Adrenal gland (tissue), 12 donors: ENCODE measurements around the gene AHNAK2. TPM values are rescaled to one million over a fixed set of nuclear protein-coding genes. Genes with fewer than 3 reads are reported as not detected.

Experiments
- DNase-seq, 7 donors: peaks; one replicate each; pipeline ENCODE4 v3.0.0-alpha.2; 2019 to 2020
- H3K27ac ChIP-seq, 5 donors: fragments of 200-600 bp; sonication (generic) in 4 of 5; 1 replicate in 3 of 5; 2 replicates in 2 of 5; pipeline versions ENCODE4 v1.5.1 to v1.8.0; 2016 to 2020; ENCODE audit warnings: mild to moderate bottlenecking in 1 of 5
- H3K27me3 ChIP-seq: fragments of 200-600 bp; 2 replicates; pipeline ENCODE4 v1.8.0; 2021
- H3K36me3 ChIP-seq, 2 donors: fragments of 200-600 bp; replicated peaks in 1 of 2; 1 replicate in 1 of 2; 2 replicates in 1 of 2; pipeline versions ENCODE4 v1.5.1 to v1.8.0; 2018 to 2022
- H3K4me1 ChIP-seq, 2 donors: fragments of 200-600 bp; replicated peaks in 1 of 2; 1 replicate in 1 of 2; 2 replicates in 1 of 2; pipeline versions ENCODE4 v1.5.1 to v1.8.0; 2018 to 2021
- H3K4me3 ChIP-seq, 4 donors: fragments of 200-600 bp; sonication (generic) in 3 of 4; one replicate each; pipeline ENCODE4 v1.5.1; 2016 to 2018
- H3K9me3 ChIP-seq, 3 donors: fragments of 200-600 bp; sonication (generic) in 1 of 3; replicated peaks in 1 of 3; 1 replicate in 2 of 3; 2 replicates in 1 of 3; pipeline versions ENCODE4 v1.5.1 to v1.8.0; 2016 to 2021
- CTCF ChIP-seq, 6 experiments: fragments of 450-650 bp in 4 of 6; fragments of 200-600 bp in 2 of 6; sonication (generic) in 1 of 6; IDR thresholded peaks; 1 replicate in 5 of 6; 2 replicates in 1 of 6; pipeline versions ENCODE4 v1.5.1 to v1.8.0; 2016 to 2021; ENCODE audit warnings: antibody characterized with exemption in 6 of 6, mild to moderate bottlenecking in 2 of 6, moderate library complexity in 1 of 6
- POLR2A ChIP-seq, 2 donors: fragments of 450-650 bp; IDR thresholded peaks; one replicate each; pipeline ENCODE4 v1.6.1; 2017; ENCODE audit warnings: antibody characterized with exemption in 2 of 2, mild to moderate bottlenecking in 2 of 2, moderate library complexity in 1 of 2
- WGBS, 4 donors: extraction: QIAGEN DNeasy Blood & Tissue Kit in 2 of 4; methylation state at CpG; one replicate each; pipeline versions ENCODE4 v1.1.5 to v1.1.7; 2013 to 2017; 5-methylcytosine and 5-hydroxymethylcytosine counted together
- intact Hi-C, 2 donors: fragments of 100-400 bp; cut with DNase I; formaldehyde crosslinking; loops; one replicate each; pipeline versions ENCODE4 v1.14.1 to v1.15.0; 2022 to 2023
- polyA plus RNA-seq, 3 donors: library from polyadenylated mRNA; stranded (reverse); fragments of 200-250 nt in 2 of 3; fragments of 350-450 nt in 1 of 3; fragmentation: Illumina TruSeq in 1 of 3; extraction: RNeasy Lipid Tissue Mini Kit (QIAGEN cat#74804) in 1 of 3; gene quantifications; one replicate each; pipeline ENCODE4 v1.2.3, GENCODE V29; 2013 to 2014
- total RNA-seq, 9 donors: library from RNA; depleted of rRNA in 4 of 9; stranded (reverse); fragments of >200 nt in 4 of 9; fragments of 120-200 nt in 1 of 9; fragmentation: NEBNext Ultra II Directional in 1 of 9; extraction: Animal tissue kit (Norgen Biotek cat#: 25700) in 1 of 9; gene quantifications; one replicate each; pipeline versions ENCODE4 v1.1.0 to v1.2.4, GENCODE V29; 2013 to 2023
- donor health status: healthy with polysubstance abuse.
- donor health status: Bipolar disorder and iron deficiency.
- donor health status: DM: yes; HTN: yes; CAD: no.
- donor health status: DM: no; HTN: no; CAD: no.
- donor health status: DM: no; HTN: no; CAD: no.
- donor health status: DM: yes; HTN: yes; CAD: no.

The AHNAK2 gene
- total and polyA plus RNA-seq, 12 donors, result 0.67 to 16.0 (median 4.1) TPM

DNA sequence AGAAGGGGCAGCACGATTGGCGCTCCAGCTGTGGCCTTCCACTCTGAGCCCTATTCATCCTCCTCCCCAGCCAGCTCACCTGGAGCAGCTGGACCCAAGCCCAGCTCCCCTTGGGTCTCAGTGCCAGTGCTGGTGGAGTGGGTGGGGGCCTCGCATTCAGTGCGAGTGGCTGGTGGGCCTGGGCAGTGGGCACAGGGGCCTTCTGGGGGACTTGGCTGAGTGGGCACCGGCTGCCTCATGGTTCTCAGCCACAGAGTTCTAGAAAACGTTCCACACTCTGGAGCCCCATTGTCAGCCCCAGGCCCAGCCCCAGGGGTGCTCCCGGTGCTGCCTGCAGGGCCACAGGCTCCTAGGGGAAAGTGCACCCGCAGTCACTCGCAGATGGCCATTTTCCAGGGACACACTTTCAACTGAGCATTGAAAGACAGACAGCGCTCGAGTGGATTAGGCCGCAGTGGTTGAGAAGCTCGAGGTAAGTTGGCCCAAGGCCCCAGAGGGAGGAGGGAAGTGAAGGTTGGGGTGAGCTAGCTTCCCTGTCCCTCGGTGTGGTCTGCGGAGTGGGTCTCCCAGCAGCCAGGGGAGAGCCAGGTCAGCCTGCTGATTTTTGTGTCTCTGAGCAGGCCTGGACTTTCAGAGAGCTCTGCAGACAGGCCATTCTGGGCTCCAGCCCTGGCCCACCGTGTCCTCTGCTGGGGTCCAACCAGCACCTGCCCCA is 11.2 kb upstream of the AHNAK2 start:
- DNase-seq, result no peak
- intact Hi-C loops, result no loop called here

GRCh38 chr14:104986487-104987164 is 8.5 kb upstream of the AHNAK2 start:
- no peak for DNase-seq
- Histone ChIP-seq H3K4me3 (peak overlapping the region in 2 of 4 donors; percentile 42 to 76), H3K9me3 (no peaks in the 10 kb centered on the region), H3K27ac (no peak overlapping the region), H3K36me3 (no peaks in the 10 kb centered on the region), H3K4me1 (peaks cover 5 to 14% of the 10 kb centered on the region in 2 donors), H3K27me3 (no peaks in the 10 kb centered on the region)
- intact Hi-C loops, result no loop called here
- no peak for TF ChIP-seq CTCF (IDR thresholded peaks at IDR 0.05)
- WGBS, 4 donors, result 49 to 86% (median 62%) methylated on average over 8 to 19 of the region's 19 CpGs

More for the DNA sequence above, 11.2 kb upstream of the AHNAK2 start:
- H3K27me3 ChIP-seq, result no peaks in the 10 kb centered on the region
- H3K27ac ChIP-seq, result no peak overlapping the region
- H3K36me3 ChIP-seq, result peaks cover 0 to 17% of the 10 kb centered on the region in 2 donors
- no peaks in the 10 kb centered on the region for H3K9me3 ChIP-seq
- WGBS, 4 donors, result 90 to 93% (median 92%) methylated on average over 9 to 16 of the region's 16 CpGs
- TF ChIP-seq CTCF (IDR thresholded peaks at IDR 0.05), result no peak
- H3K4me1 ChIP-seq, result peaks cover 5 to 14% of the 10 kb centered on the region in 2 donors
- H3K4me3 ChIP-seq, result no peak overlapping the region

GRCh38 chr14:104985675-104986486 is 7.7 kb upstream of the AHNAK2 start, which contains the start of gene CLBA1:
TSS of gene CLBA1 (plus strand) at chr14:104985788. CDS start at chr14:104986432, 644 bp downstream.
- Histone ChIP-seq H3K9me3 (no peaks in the 10 kb centered on the region), H3K27me3 (no peaks in the 10 kb centered on the region), H3K4me3 (peak within 1 kb of the TSS in 3 of 4 donors; percentile 42 to 87 (median 76)), H3K36me3 (no peaks in the 10 kb centered on the region), H3K4me1 (peaks cover 5 to 14% of the 10 kb centered on the region in 2 donors), H3K27ac (peak within 1 kb of the TSS; percentile 10 to 74 (median 50))
- intact Hi-C loops, result no loop called here
- peak in 5 of 7 donors; percentile 85 to 93 (median 87) for DNase-seq
- TF ChIP-seq POLR2A (IDR thresholded peaks at IDR 0.05), result no peak
- no peak for TF ChIP-seq CTCF (IDR thresholded peaks at IDR 0.05)
- 0 to 2% (median 1%) methylated on average over 15 to 77 of the region's 77 CpGs for WGBS, 4 donors
